HL-60 (cell line): ENCODE data around the gene TGM2.

Experiments
- DNase-seq, 2 experiments: peaks; one replicate each; pipeline ENCODE4 v3.0.0-alpha.2; 2010 to 2020; ENCODE audit warnings: low read depth in 1 of 2, low spot score in 1 of 2
- H3K27ac ChIP-seq: fragments of 250-450 bp; sonication (Bioruptor Pico); replicated peaks from 2 replicates; pipeline ENCODE4 v1.5.1; 2020; ENCODE audit warnings: mild to moderate bottlenecking, moderate library complexity
- H3K27me3 ChIP-seq: fragments of 250-450 bp; sonication (Bioruptor Pico); 2 replicates; pipeline ENCODE4 v1.5.1; 2021; ENCODE audit warnings: mild to moderate bottlenecking, moderate library complexity; ENCODE audit not compliant: insufficient read depth, poor library complexity, severe bottlenecking
- H3K4me3 ChIP-seq: replicated peaks from 2 replicates; pipeline ENCODE4 v1.5.1; 2011; ENCODE audit warnings: mild to moderate bottlenecking, control low read depth, low read length; ENCODE audit not compliant: insufficient read depth
- CTCF ChIP-seq: IDR thresholded peaks from one replicate; pipeline ENCODE4 v1.5.1; 2011; ENCODE audit warnings: low read length, control low read depth, inconsistent platforms; ENCODE audit not compliant: insufficient read depth
- GABPA ChIP-seq: IDR thresholded peaks from 2 replicates; pipeline ENCODE4 v1.6.1; 2012; ENCODE audit warnings: low read depth
- POLR2AphosphoS5 ChIP-seq: IDR thresholded peaks from 2 replicates; pipeline ENCODE4 v1.6.1; 2012; ENCODE audit warnings: low read depth
- REST ChIP-seq: IDR thresholded peaks from 2 replicates; pipeline ENCODE4 v1.6.1; 2012; ENCODE audit warnings: low read depth; ENCODE audit not compliant: insufficient replicate concordance
- SPI1 ChIP-seq: IDR thresholded peaks from 2 replicates; pipeline ENCODE4 v1.6.1; 2012; ENCODE audit warnings: low read depth, mild to moderate bottlenecking, borderline replicate concordance

TGM2 gene

GRCh38 chr20:38079353-38079752 is 85.7 kb downstream of the TGM2 start:
- no peak for TF ChIP-seq SPI1
- no peak for TF ChIP-seq REST
- no peak for TF ChIP-seq POLR2AphosphoS5
- no peak for TF ChIP-seq CTCF
- no peak for TF ChIP-seq GABPA
- no peak for DNase-seq
- Histone ChIP-seq H3K27me3 (no peaks in the 10 kb centered on the region), H3K27ac (no peak overlapping the region), H3K4me3 (no peak overlapping the region)

- no peak for DNase-seq
- Histone ChIP-seq H3K4me3 (no peak overlapping the region), H3K27ac (no peak overlapping the region), H3K27me3 (no peaks in the 10 kb centered on the region)
- no peak for TF ChIP-seq REST
- no peak for TF ChIP-seq POLR2AphosphoS5
- TF ChIP-seq SPI1, result no peak
- no peak for TF ChIP-seq CTCF
- TF ChIP-seq GABPA, result no peak
These were observed 87.0 kb downstream of the TGM2 start for GRCh38 chr20:38078084-38078483.
